GM12864 (cell line): ENCODE data around the gene ECSCR.
A peak's percentile ranks its signal among the peaks of the same experiment; 100 is the strongest.
"Not testable (repeated sequence)": the region's sequence is repeated elsewhere in the genome, so short reads cannot be mapped to it uniquely, and the experiment has no call there.

Experiments used
- DNase-seq: peaks from one replicate; pipeline ENCODE4 v3.0.0-alpha.2; 2011; ENCODE audit warnings: low read depth
- H3K4me3 ChIP-seq: 2 replicates; pipeline ENCODE4 v1.5.1; 2011; ENCODE audit warnings: mild to moderate bottlenecking, low read depth, low read length, control low read depth
- CTCF ChIP-seq: IDR thresholded peaks from 2 replicates; pipeline ENCODE4 v1.5.1; 2011; ENCODE audit warnings: low read depth, mild to moderate bottlenecking, moderate library complexity, low read length, control low read depth, inconsistent platforms; ENCODE audit errors: missing control alignments

Gene ECSCR

GRCh38 chr5:139492700-139493192, 30.2 kb upstream of the ECSCR start:
- no peak for TF ChIP-seq CTCF
- H3K4me3 ChIP-seq = no peak overlapping the region
- no peak for DNase-seq

- DNase-seq = no peak
- TF ChIP-seq CTCF = no peak
- no peak overlapping the region for H3K4me3 ChIP-seq
Measured at GRCh38 chr5:139488260-139488659, 25.7 kb upstream of the ECSCR start.

- no peak for DNase-seq
Measured at GRCh38 chr5:139486201-139486600, 23.7 kb upstream of the ECSCR start.

GRCh38 chr5:139482890-139483208, 20.3 kb upstream of the ECSCR start:
- not testable (repeated sequence) for H3K4me3 ChIP-seq, DNase-seq

More at GRCh38 chr5:139486201-139486600, 23.7 kb upstream of the ECSCR start:
- H3K4me3 ChIP-seq = no peak overlapping the region
- no peak for TF ChIP-seq CTCF

- peak within 1 kb of the TSS; percentile 8 for H3K4me3 ChIP-seq
- TF ChIP-seq CTCF = no peak
Measured at GRCh38 chr5:139482050-139482889, 19.7 kb upstream of the ECSCR start, which contains the start of gene STING1. STING1 (minus strand) TSS chr5:139482758; CDS start chr5:139481704, 1,054 bp downstream.

GRCh38 chr5:139481580-139482049, 19.1 kb upstream of the ECSCR start:
- H3K4me3 ChIP-seq = no peak overlapping the region; the same call in 1 of the 2 replicates
- no peak for DNase-seq
- no peak for TF ChIP-seq CTCF

More at GRCh38 chr5:139482050-139482889, 19.7 kb upstream of the ECSCR start, which contains the start of gene STING1:
- DNase-seq = no peak

- no peak overlapping the region for H3K4me3 ChIP-seq
- no peak for TF ChIP-seq CTCF
- no peak for DNase-seq
Measured at GRCh38 chr5:139481122-139481533, 18.6 kb upstream of the ECSCR start.

GRCh38 chr5:139479729-139480128, 17.2 kb upstream of the ECSCR start:
- H3K4me3 ChIP-seq, DNase-seq: not testable (repeated sequence)

- not testable (repeated sequence) for DNase-seq, H3K4me3 ChIP-seq
Measured at GRCh38 chr5:139478657-139479423, 16.3 kb upstream of the ECSCR start.
